ENCODE measurements around the gene SMIM23.

SMIM23 gene

GRCh38 chr5:171801839-171802238, 16.2 kb downstream of the SMIM23 start:
- H3K9me3 ChIP-seq (ENCODE audit: control extremely low read depth in 1 of 5, control insufficient read depth in 4 of 5, insufficient read depth in 2 of 5, low read depth in 1 of 5, low read length in 4 of 5) = no peaks in the 10 kb centered on the region
- ChIA-PET CTCF (interaction anchor here (1.6 kb wide), 1 partner anchor 11 kb away, joined by 4 read pairs; no protein-coding TSS in a partner anchor), POLR2A (no interaction called here)
- no peak overlapping the region for H3K4me3 ChIP-seq (ENCODE audit: control insufficient read depth in 1 of 7, extremely low read depth in 1 of 7, insufficient read depth in 4 of 7, low read depth in 2 of 7, low read length in 6 of 7)
- DNase-seq = no peak
- WGBS (ENCODE audit: insufficient coverage) = no CpG with 5 or more reads among the region's 1 CpG
- no peaks in the 10 kb centered on the region for H3K36me3 ChIP-seq (ENCODE audit: control insufficient read depth in 4 of 4, insufficient read depth in 4 of 4, low read length in 3 of 4)
- peaks cover 0 to 22% (median 11%) of the 10 kb centered on the region in 4 experiments for H3K4me1 ChIP-seq (ENCODE audit: control extremely low read depth in 1 of 4, control insufficient read depth in 4 of 4, insufficient read depth in 4 of 4, low read length in 3 of 4)
- H3K27me3 ChIP-seq (replicated peaks in 2 of 5; ENCODE audit: control insufficient read depth in 4 of 5, insufficient read depth in 5 of 5, low read length in 4 of 5) = no peaks in the 10 kb centered on the region
- H3K27ac ChIP-seq (ENCODE audit: insufficient read depth in 1 of 2, low read depth in 1 of 2, low read length in 2 of 2, poor library complexity in 1 of 2, severe bottlenecking in 2 of 2) = no peak overlapping the region

DNA sequence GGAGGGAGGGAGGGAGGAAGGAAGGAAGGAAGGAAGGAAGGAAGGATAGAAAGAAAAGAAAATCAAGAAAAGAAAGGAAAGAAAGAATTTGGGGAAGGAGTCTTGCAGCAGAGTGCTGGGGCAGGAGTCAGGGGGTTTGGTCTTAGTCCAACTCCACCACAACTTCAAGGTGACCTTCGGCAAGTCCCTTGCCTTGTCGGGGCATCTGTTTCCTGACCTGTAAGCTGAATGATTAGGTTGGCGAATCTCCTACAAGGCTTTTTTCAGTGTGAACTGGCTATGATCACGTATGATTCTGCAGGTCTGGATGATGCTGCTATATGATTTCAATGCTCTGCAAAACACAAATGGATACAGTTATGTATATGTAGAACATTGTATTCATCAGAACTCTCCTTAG, 20.1 kb downstream of the SMIM23 start:
- H3K36me3 ChIP-seq (ENCODE audit: control insufficient read depth in 4 of 4, insufficient read depth in 4 of 4, low read length in 3 of 4) = no peaks in the 10 kb centered on the region
- WGBS (ENCODE audit: insufficient coverage) = 10% methylated on average over 2 of the region's 4 CpGs
- DNase-seq = peak in 2 of 3 donors; percentile 53 to 59
- H3K9me3 ChIP-seq (ENCODE audit: control extremely low read depth in 1 of 5, control insufficient read depth in 4 of 5, insufficient read depth in 2 of 5, low read depth in 1 of 5, low read length in 4 of 5) = no peaks in the 10 kb centered on the region
- CTCF ChIA-PET = no interaction called here
- H3K4me1 ChIP-seq (ENCODE audit: control extremely low read depth in 1 of 4, control insufficient read depth in 4 of 4, insufficient read depth in 4 of 4, low read length in 3 of 4) = peaks cover 0 to 24% (median 13%) of the 10 kb centered on the region in 4 experiments
- no peak overlapping the region for H3K4me3 ChIP-seq (ENCODE audit: control insufficient read depth in 1 of 7, extremely low read depth in 1 of 7, insufficient read depth in 4 of 7, low read depth in 2 of 7, low read length in 6 of 7)
- H3K27ac ChIP-seq (ENCODE audit: insufficient read depth in 1 of 2, low read depth in 1 of 2, low read length in 2 of 2, poor library complexity in 1 of 2, severe bottlenecking in 2 of 2) = no peak overlapping the region
- H3K27me3 ChIP-seq (replicated peaks in 2 of 5; ENCODE audit: control insufficient read depth in 4 of 5, insufficient read depth in 5 of 5, low read length in 4 of 5) = no peaks in the 10 kb centered on the region
- POLR2A ChIA-PET = interaction anchor here (0.6 kb wide), 1 partner anchor 69 kb away, joined by 5 read pairs; no protein-coding TSS in a partner anchor

GRCh38 chr5:171806976-171807747, 21.5 kb downstream of the SMIM23 start:
- no peaks in the 10 kb centered on the region for H3K27me3 ChIP-seq (replicated peaks in 2 of 5; ENCODE audit: control insufficient read depth in 4 of 5, insufficient read depth in 5 of 5, low read length in 4 of 5)
- CTCF ChIA-PET = interaction anchor here (0.7 kb wide), 1 partner anchor 34 kb away, joined by 3 read pairs; no protein-coding TSS in a partner anchor
- 16% methylated on average over 15 of the region's 22 CpGs for WGBS (ENCODE audit: insufficient coverage)
- DNase-seq = peak in 2 of 3 donors; percentile 37 to 60
- peaks cover 0 to 24% (median 13%) of the 10 kb centered on the region in 4 experiments for H3K4me1 ChIP-seq (ENCODE audit: control extremely low read depth in 1 of 4, control insufficient read depth in 4 of 4, insufficient read depth in 4 of 4, low read length in 3 of 4)
- H3K36me3 ChIP-seq (ENCODE audit: control insufficient read depth in 4 of 4, insufficient read depth in 4 of 4, low read length in 3 of 4) = no peaks in the 10 kb centered on the region
- H3K4me3 ChIP-seq (ENCODE audit: control insufficient read depth in 1 of 7, extremely low read depth in 1 of 7, insufficient read depth in 4 of 7, low read depth in 2 of 7, low read length in 6 of 7) = peak overlapping the region in 2 of 7 experiments; percentile 2 to 7
- POLR2A ChIA-PET = no interaction called here
- H3K9me3 ChIP-seq (ENCODE audit: control extremely low read depth in 1 of 5, control insufficient read depth in 4 of 5, insufficient read depth in 2 of 5, low read depth in 1 of 5, low read length in 4 of 5) = peaks cover 0 to 10% (median 4%) of the 10 kb centered on the region in 5 experiments
- H3K27ac ChIP-seq (ENCODE audit: insufficient read depth in 1 of 2, low read depth in 1 of 2, low read length in 2 of 2, poor library complexity in 1 of 2, severe bottlenecking in 2 of 2) = no peak overlapping the region

DNA sequence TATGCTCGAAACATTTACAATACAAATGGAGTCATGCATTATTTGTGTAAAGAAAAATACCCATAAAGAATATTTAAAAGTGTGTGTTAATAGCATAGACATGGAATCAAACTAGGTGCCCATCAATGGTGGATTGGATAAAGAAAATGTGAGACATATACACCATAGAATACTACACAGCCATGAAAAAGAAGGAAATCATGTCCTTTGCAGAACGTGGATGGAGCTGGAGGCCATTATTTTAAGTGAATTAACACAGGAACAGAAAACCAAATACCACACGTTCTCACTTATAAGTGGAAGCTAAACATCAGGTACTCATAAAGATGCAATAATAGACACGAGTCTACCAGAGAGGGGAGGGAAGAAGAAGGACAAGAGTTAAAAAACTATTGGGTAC, 22.8 kb downstream of the SMIM23 start:
- POLR2A ChIA-PET = no interaction called here
- Histone ChIP-seq H3K27me3 (replicated peaks in 2 of 5; ENCODE audit: control insufficient read depth in 4 of 5, insufficient read depth in 5 of 5, low read length in 4 of 5) (no peaks in the 10 kb centered on the region), H3K4me1 (ENCODE audit: control extremely low read depth in 1 of 4, control insufficient read depth in 4 of 4, insufficient read depth in 4 of 4, low read length in 3 of 4) (peaks cover 0 to 24% (median 13%) of the 10 kb centered on the region in 4 experiments), H3K9me3 (ENCODE audit: control extremely low read depth in 1 of 5, control insufficient read depth in 4 of 5, insufficient read depth in 2 of 5, low read depth in 1 of 5, low read length in 4 of 5) (peaks cover 0 to 15% (median 4%) of the 10 kb centered on the region in 5 experiments), H3K4me3 (ENCODE audit: control insufficient read depth in 1 of 7, extremely low read depth in 1 of 7, insufficient read depth in 4 of 7, low read depth in 2 of 7, low read length in 6 of 7) (no peak overlapping the region), H3K27ac (ENCODE audit: insufficient read depth in 1 of 2, low read depth in 1 of 2, low read length in 2 of 2, poor library complexity in 1 of 2, severe bottlenecking in 2 of 2) (no peak overlapping the region), H3K36me3 (ENCODE audit: control insufficient read depth in 4 of 4, insufficient read depth in 4 of 4, low read length in 3 of 4) (no peaks in the 10 kb centered on the region)
- CTCF ChIA-PET = no interaction called here
- DNase-seq = no peak
- WGBS (ENCODE audit: insufficient coverage) = no CpG with 5 or more reads among the region's 4 CpGs

GRCh38 chr5:171808951-171809350, 23.3 kb downstream of the SMIM23 start:
- Histone ChIP-seq H3K36me3 (ENCODE audit: control insufficient read depth in 4 of 4, insufficient read depth in 4 of 4, low read length in 3 of 4) (no peaks in the 10 kb centered on the region), H3K4me1 (ENCODE audit: control extremely low read depth in 1 of 4, control insufficient read depth in 4 of 4, insufficient read depth in 4 of 4, low read length in 3 of 4) (peaks cover 0 to 24% (median 13%) of the 10 kb centered on the region in 4 experiments), H3K27me3 (replicated peaks in 2 of 5; ENCODE audit: control insufficient read depth in 4 of 5, insufficient read depth in 5 of 5, low read length in 4 of 5) (no peaks in the 10 kb centered on the region), H3K4me3 (ENCODE audit: control insufficient read depth in 1 of 7, extremely low read depth in 1 of 7, insufficient read depth in 4 of 7, low read depth in 2 of 7, low read length in 6 of 7) (no peak overlapping the region), H3K9me3 (ENCODE audit: control extremely low read depth in 1 of 5, control insufficient read depth in 4 of 5, insufficient read depth in 2 of 5, low read depth in 1 of 5, low read length in 4 of 5) (peaks cover 0 to 16% (median 4%) of the 10 kb centered on the region in 5 experiments), H3K27ac (ENCODE audit: insufficient read depth in 1 of 2, low read depth in 1 of 2, low read length in 2 of 2, poor library complexity in 1 of 2, severe bottlenecking in 2 of 2) (no peak overlapping the region)
- no peak for DNase-seq
- POLR2A ChIA-PET = no interaction called here
- CTCF ChIA-PET = no interaction called here

DNA sequence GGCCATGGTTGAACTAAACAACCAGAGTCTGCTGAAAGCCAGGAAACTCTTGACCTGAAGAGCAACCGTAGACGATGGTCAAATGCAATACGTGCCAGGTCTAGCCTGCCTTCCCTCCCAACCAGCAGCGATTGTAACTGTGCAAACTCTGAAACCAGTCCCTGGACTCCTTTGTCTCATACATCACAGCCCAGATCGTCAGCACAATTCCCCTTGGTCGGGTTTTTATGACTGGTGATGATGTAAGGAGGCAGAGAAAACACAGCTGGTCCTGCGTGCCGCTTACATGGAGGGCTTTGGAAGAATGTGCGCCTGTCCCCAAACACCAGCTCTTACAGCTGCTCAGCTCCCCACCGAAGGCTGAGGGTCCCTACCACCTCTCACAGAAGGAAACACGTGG, 24.6 kb downstream of the SMIM23 start:
- H3K27me3 ChIP-seq (replicated peaks in 2 of 5; ENCODE audit: control insufficient read depth in 4 of 5, insufficient read depth in 5 of 5, low read length in 4 of 5) = no peaks in the 10 kb centered on the region
- H3K9me3 ChIP-seq (ENCODE audit: control extremely low read depth in 1 of 5, control insufficient read depth in 4 of 5, insufficient read depth in 2 of 5, low read depth in 1 of 5, low read length in 4 of 5) = peaks cover 0 to 16% (median 4%) of the 10 kb centered on the region in 5 experiments
- peaks cover 0 to 24% (median 13%) of the 10 kb centered on the region in 4 experiments for H3K4me1 ChIP-seq (ENCODE audit: control extremely low read depth in 1 of 4, control insufficient read depth in 4 of 4, insufficient read depth in 4 of 4, low read length in 3 of 4)
- CTCF ChIA-PET = interaction anchor here (1.1 kb wide), 1 partner anchor 14 kb away, joined by 3 read pairs; no protein-coding TSS in a partner anchor
- DNase-seq = no peak
- H3K27ac ChIP-seq (ENCODE audit: insufficient read depth in 1 of 2, low read depth in 1 of 2, low read length in 2 of 2, poor library complexity in 1 of 2, severe bottlenecking in 2 of 2) = no peak overlapping the region
- POLR2A ChIA-PET = no interaction called here
- WGBS (ENCODE audit: insufficient coverage) = 98% methylated on average over 8 of the region's 11 CpGs
- H3K4me3 ChIP-seq (ENCODE audit: control insufficient read depth in 1 of 7, extremely low read depth in 1 of 7, insufficient read depth in 4 of 7, low read depth in 2 of 7, low read length in 6 of 7) = no peak overlapping the region
- no peaks in the 10 kb centered on the region for H3K36me3 ChIP-seq (ENCODE audit: control insufficient read depth in 4 of 4, insufficient read depth in 4 of 4, low read length in 3 of 4)

DNA sequence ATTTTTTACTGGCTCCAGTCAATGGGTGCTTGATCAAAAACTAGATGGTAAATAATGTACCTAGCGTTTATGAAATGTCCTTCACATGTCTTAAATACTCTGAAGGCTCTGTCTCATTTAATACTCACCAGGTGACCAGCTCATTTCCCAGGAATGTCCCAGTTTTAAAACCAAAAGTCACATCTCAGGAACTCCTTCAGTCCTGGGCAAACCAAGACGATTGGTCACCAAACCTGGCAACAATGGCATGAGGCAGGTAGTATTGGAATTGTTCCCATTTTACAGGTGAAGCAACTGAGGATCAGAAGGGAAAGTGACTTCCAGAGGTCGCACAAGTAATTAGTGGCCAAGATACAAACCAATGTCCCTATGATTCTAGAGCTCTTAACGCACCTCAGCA, 27.7 kb downstream of the SMIM23 start:
- no peak overlapping the region for H3K4me3 ChIP-seq (ENCODE audit: control insufficient read depth in 1 of 7, extremely low read depth in 1 of 7, insufficient read depth in 4 of 7, low read depth in 2 of 7, low read length in 6 of 7)
- H3K4me1 ChIP-seq (ENCODE audit: control extremely low read depth in 1 of 4, control insufficient read depth in 4 of 4, insufficient read depth in 4 of 4, low read length in 3 of 4) = no peaks in the 10 kb centered on the region
- no peak for DNase-seq
- ChIA-PET POLR2A (no interaction called here), CTCF (no interaction called here)
- WGBS (ENCODE audit: insufficient coverage) = 90% methylated on average over 3 of the region's 4 CpGs
- H3K27ac ChIP-seq (ENCODE audit: insufficient read depth in 1 of 2, low read depth in 1 of 2, low read length in 2 of 2, poor library complexity in 1 of 2, severe bottlenecking in 2 of 2) = no peak overlapping the region
- H3K9me3 ChIP-seq (ENCODE audit: control extremely low read depth in 1 of 5, control insufficient read depth in 4 of 5, insufficient read depth in 2 of 5, low read depth in 1 of 5, low read length in 4 of 5) = peaks cover 0 to 18% (median 4%) of the 10 kb centered on the region in 5 experiments
- H3K36me3 ChIP-seq (ENCODE audit: control insufficient read depth in 4 of 4, insufficient read depth in 4 of 4, low read length in 3 of 4) = no peaks in the 10 kb centered on the region
- H3K27me3 ChIP-seq (replicated peaks in 2 of 5; ENCODE audit: control insufficient read depth in 4 of 5, insufficient read depth in 5 of 5, low read length in 4 of 5) = no peaks in the 10 kb centered on the region
